ENCODE results near the gene PRKN.

PRKN gene

GRCh38 chr6:161408041-161408440 lies 1319.5 kb downstream of the PRKN start:
- no peak for TF ChIP-seq CTCF (IDR thresholded peaks at IDR 0.05; ENCODE audit: insufficient read depth, low read depth, low read length, missing control alignments)
- H3K4me3 ChIP-seq (ENCODE audit: low read length) = no peak overlapping the region
- no peak for DNase-seq (ENCODE audit: low read depth)

GRCh38 chr6:161407581-161407980 lies 1320.0 kb downstream of the PRKN start:
- TF ChIP-seq CTCF (IDR thresholded peaks at IDR 0.05; ENCODE audit: insufficient read depth, low read depth, low read length, missing control alignments) = no peak
- DNase-seq (ENCODE audit: low read depth) = no peak
- H3K4me3 ChIP-seq (ENCODE audit: low read length) = no peak overlapping the region

- H3K4me3 ChIP-seq (ENCODE audit: low read length) = no peak overlapping the region
- peak; percentile 47 for DNase-seq (ENCODE audit: low read depth)
- no peak for TF ChIP-seq CTCF (IDR thresholded peaks at IDR 0.05; ENCODE audit: insufficient read depth, low read depth, low read length, missing control alignments)
Observed at GRCh38 chr6:161407115-161407514, 1320.5 kb downstream of the PRKN start.

GRCh38 chr6:161406646-161407045 lies 1320.9 kb downstream of the PRKN start:
- no peak overlapping the region for H3K4me3 ChIP-seq (ENCODE audit: low read length)
- TF ChIP-seq CTCF (IDR thresholded peaks at IDR 0.05; ENCODE audit: insufficient read depth, low read depth, low read length, missing control alignments) = no peak
- DNase-seq (ENCODE audit: low read depth) = peak; percentile 99

- no peak for DNase-seq (ENCODE audit: low read depth)
- no peak overlapping the region for H3K4me3 ChIP-seq (ENCODE audit: low read length)
- no peak for TF ChIP-seq CTCF (IDR thresholded peaks at IDR 0.05; ENCODE audit: insufficient read depth, low read depth, low read length, missing control alignments)
Observed at GRCh38 chr6:161405418-161405817, 1322.1 kb downstream of the PRKN start.

- DNase-seq (ENCODE audit: low read depth) = no peak
- no peak for TF ChIP-seq CTCF (IDR thresholded peaks at IDR 0.05; ENCODE audit: insufficient read depth, low read depth, low read length, missing control alignments)
- no peak overlapping the region for H3K4me3 ChIP-seq (ENCODE audit: low read length)
Observed at GRCh38 chr6:161403717-161404116, 1323.8 kb downstream of the PRKN start.

- DNase-seq (ENCODE audit: low read depth) = no peak
- TF ChIP-seq CTCF (IDR thresholded peaks at IDR 0.05; ENCODE audit: insufficient read depth, low read depth, low read length, missing control alignments) = no peak
- H3K4me3 ChIP-seq (ENCODE audit: low read length) = no peak overlapping the region
Observed at GRCh38 chr6:161401587-161402309, 1325.8 kb downstream of the PRKN start.

Data from epithelial cell of esophagus (primary cell).